ENCODE results near the gene SEC24D.
"Not testable (repeated sequence)": the region's sequence is repeated elsewhere in the genome, so short reads cannot be mapped to it uniquely, and the experiment has no call there.

SEC24D gene

GRCh38 chr4:118810991-118811764, 24.7 kb downstream of the SEC24D start:
- no peak for DNase-seq

DNA sequence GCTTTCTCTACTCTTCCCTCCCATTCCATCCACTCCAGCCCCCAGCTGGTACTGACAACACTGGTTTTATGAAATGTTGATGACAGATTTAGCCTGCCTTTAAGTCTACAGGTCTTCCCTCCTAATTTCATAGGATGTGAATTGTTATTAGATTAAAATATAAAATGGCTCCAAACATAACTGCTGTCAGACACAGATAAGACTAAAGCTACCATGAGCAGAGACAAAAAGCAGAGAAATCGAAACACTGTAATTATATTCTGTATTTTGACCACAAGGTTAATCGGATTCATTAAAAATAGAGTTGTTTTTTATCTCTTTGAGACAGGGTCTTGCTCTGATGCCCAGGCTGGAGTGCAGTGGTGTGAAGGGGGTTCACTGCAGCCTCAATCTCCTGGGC, 28.3 kb downstream of the SEC24D start:
- no peak for DNase-seq

- no peak for DNase-seq
Observed at GRCh38 chr4:118803253-118803652, 32.7 kb downstream of the SEC24D start.

DNA sequence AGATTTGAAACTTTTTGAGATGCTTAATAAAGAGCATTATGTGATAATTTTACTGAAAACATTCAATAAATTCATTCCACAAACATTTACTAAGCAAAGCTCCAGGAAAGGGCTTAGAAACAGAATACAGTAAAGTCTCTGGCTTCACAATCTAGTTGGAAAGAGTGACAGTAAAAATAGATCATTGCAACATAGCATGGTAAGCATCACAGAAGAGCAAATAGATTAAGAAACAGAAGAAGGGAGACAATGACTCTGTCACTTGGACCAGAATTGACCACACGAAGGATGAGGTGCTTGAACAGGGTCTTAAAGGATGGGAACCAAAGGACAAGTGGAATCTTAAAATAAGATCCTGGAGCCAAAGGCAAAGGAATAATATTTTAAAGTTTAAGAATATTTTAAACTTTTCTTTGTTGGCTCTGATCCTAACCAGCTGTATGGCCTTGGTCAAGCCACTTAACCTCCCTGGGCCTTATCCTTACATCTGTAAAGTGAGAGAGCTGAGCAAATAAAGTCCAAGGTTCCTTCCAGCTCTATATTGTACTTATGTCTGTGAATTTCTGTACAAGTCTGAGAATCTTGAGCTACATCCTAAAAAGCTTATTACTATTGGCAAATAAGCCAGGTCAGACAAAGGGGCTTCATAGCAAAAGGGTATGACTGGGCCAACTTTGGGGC, 33.9 kb downstream of the SEC24D start:
- DNase-seq: no peak

- no peak for DNase-seq
Observed at GRCh38 chr4:118799231-118799942, 36.5 kb downstream of the SEC24D start.

- DNase-seq: no peak
Observed at GRCh38 chr4:118798658-118799057, 37.3 kb downstream of the SEC24D start.

DNA sequence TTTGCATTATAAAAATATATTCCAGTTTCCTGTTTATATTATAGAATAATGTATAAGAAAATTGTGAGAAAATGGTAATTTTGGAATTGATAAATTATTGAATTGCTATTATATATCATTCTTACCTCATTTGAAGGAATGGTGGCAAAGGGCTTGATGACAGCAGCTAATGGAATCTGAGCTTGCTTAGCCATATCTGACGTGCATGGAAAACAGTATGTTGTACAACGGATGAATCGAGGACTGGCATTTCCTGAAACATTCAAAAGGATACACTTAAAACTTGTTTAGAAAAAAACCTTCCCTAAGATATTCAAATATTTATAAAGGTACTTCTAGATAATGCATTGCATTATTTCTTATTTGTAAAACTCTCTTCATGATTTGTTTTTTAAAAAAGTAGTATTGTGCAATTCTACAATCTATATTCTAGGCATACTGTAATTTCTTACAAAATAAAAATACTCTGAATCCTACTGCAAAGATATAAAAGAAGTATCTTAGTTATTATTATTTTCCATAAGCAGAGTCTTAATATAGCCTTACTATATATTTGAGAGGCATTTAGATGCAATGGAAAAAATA, 38.3 kb downstream of the SEC24D start:
- no peak for DNase-seq

GRCh38 chr4:118791690-118792446, 44.1 kb downstream of the SEC24D start:
- DNase-seq: not testable (repeated sequence)

GRCh38 chr4:118790544-118790943, 45.4 kb downstream of the SEC24D start:
- no peak for DNase-seq

DNA sequence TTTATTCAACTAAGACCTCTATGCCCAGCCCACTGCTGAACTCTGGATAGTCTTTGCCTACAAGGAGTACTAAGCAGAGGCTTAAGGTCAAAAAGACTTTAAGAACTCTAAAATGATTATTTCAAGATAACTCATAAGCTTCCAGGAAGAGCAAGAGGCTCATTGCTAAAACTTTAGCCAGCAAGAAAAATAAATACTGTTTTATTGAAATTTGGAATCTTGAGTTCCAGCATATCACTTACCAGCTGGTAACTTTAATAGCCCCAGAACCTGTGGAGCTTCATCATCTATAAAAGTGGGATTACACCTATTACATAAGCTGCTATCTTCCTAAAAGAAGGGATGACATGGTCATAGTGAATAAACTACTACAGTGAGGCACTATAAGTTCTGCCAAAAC, 47.0 kb downstream of the SEC24D start:
- DNase-seq: no peak

GRCh38 chr4:118787844-118788380, 48.0 kb downstream of the SEC24D start:
- no peak for DNase-seq

DNA sequence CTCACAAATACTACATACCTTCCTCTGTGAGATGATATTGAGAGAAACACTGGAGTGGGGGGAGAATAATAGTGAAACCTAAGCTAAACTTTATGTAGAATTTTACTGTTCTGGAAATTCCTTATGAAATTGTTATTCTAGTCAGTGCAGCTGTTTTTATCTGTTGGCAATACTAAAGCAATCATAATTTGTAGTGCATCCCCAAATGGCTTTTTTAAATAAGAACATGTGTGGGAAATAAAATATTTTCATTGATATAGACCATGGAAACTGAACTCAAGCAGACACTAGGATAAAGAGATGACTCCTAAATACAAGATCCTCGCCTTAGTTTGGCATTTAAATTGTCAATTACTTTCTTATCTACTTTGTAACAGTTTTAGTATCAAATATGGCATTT, 51.1 kb downstream of the SEC24D start:
- no peak for DNase-seq

DNA sequence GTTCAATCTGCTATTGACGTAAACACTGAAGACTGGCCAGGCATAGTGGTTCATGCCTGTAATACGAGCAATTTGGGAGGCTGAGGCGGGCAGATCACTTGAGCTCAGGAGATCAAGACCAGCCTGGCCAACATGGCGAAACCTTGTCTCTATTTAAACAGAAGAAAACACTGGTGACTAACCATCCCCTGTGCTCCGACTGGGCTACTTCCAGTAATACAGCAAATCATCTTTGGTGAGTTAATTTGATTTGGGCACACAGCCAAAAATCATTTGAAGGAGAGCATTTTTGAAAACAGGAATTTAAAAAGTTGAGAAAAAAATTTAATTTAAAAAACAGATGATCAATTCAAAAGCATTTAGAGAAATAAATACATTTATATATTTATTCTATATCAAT, 52.0 kb downstream of the SEC24D start:
- DNase-seq: peak in 1 of 2 experiments; percentile 68

- DNase-seq: not testable (repeated sequence)
Observed at GRCh38 chr4:118782886-118783285, 53.0 kb downstream of the SEC24D start.

DNA sequence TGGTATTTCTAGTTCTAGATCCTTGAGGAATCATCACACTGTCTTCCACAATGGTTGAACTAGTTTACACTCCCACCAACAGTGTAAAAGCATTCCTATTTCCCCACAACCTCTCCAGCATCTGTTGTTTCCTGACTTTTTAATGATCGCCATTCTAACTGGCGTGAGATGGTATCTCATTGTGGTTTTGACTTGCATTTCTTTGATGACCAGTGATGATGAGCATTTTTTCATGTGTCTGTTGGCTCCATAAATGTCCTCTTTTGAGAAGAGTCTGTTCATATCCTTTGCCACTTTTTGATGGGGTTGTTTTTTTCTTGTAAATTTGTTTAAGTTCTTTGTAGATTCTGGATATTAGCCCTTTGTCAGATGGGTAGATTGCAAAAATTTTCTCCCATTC, 58.3 kb downstream of the SEC24D start:
- DNase-seq: not testable (repeated sequence)

GRCh38 chr4:118776955-118777640, 58.8 kb downstream of the SEC24D start:
- not testable (repeated sequence) for DNase-seq

GRCh38 chr4:118776157-118776954, 59.6 kb downstream of the SEC24D start:
- DNase-seq: no peak

GRCh38 chr4:118775405-118775804, 60.5 kb downstream of the SEC24D start:
- no peak for DNase-seq

DNA sequence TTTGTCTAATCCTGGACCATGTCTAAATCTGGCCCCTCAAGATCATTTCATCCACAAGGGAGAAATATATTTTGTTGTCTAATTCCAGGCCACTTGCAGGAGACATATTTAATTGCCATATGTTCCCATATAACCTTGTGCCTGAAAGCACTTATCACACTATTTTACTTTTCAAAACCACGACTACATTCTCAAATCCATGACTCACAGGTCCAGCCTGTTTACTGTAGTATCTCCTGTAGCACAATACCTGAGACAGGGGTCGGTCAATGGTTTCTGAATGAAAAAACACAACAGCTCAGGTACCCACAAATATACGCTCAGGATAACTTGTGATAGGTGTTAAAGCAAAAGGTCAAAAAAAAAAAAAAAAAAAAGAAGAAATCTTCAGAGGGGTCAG, 60.9 kb downstream of the SEC24D start:
- DNase-seq: no peak

DNA sequence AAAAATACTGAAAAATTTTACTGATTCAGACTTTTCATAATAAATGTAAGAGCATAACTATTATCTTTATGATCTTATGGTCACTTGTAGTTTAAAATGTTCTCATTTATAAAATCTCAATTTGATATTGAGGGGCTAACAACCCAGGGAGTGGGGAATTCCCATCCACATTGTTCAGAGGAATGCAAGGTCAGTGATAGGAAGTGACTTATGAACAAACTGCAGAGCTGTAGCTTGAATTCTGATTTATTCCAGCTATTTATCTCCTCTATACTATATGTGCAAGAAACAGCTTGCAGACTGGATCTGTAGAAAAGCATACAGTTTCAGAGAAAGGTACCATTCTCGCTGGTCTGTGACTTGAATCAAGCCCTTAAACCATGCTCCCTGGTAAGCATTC, 61.6 kb downstream of the SEC24D start:
- no peak for DNase-seq

DNA sequence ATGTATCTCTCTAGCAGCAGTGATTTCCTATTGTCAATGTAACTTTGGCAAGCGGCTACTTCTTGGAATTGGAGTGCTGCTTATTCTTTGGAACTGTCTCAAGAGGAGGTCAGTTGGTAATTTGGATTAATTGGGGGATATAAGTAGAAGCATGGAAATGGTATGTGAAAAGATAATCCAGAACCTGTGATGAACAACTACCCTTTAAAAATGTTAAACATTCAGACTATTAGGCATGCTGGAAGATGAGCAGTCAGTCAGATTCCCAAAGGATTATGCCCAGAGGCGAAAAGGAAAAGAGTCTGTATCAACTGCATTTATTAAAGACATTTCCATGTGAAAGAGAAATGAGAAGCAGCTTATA, 62.5 kb downstream of the SEC24D start:
- no peak for DNase-seq

All from NCI-H446 (cell line).